Nephron progenitor cell (in vitro differentiated cells): ENCODE results near the gene NPIPA8.
"Not testable (repeated sequence)": the region's sequence is repeated elsewhere in the genome, so short reads cannot be mapped to it uniquely, and the experiment has no call there.

Experiments used
- DNase-seq: peaks from one replicate; pipeline ENCODE4 v3.0.0; 2021
- H3K27ac Mint-ChIP-seq: 2 replicates; pipeline ENCODE4 v1.8.0; 2021; ENCODE audit warnings: mild to moderate bottlenecking, moderate library complexity, mixed read lengths
- H3K27me3 Mint-ChIP-seq: 2 replicates; pipeline ENCODE4 v1.8.0; 2021; ENCODE audit warnings: mild to moderate bottlenecking, low read depth, mixed read lengths; ENCODE audit not compliant: poor library complexity
- H3K36me3 Mint-ChIP-seq: 2 replicates; pipeline ENCODE4 v1.8.0; 2021; ENCODE audit warnings: low read depth, mixed read lengths
- H3K4me1 Mint-ChIP-seq: 2 replicates; pipeline ENCODE4 v1.8.0; 2021; ENCODE audit warnings: mixed read lengths
- H3K4me3 Mint-ChIP-seq: 2 replicates; pipeline ENCODE4 v1.8.0; 2021; ENCODE audit warnings: mild to moderate bottlenecking, moderate library complexity, mixed read lengths
- H3K9me3 Mint-ChIP-seq: 2 replicates; pipeline ENCODE4 v1.8.0; 2021; ENCODE audit warnings: mild to moderate bottlenecking, moderate library complexity, mixed read lengths

The NPIPA8 gene

GRCh38 chr16:18336636-18337035 is at the start of gene NPIPA8:
TSS of gene NPIPA8 (minus strand) at chr16:18336736. CDS start at chr16:18332662, 4,074 bp downstream.
- not testable (repeated sequence) for H3K4me1 Mint-ChIP-seq, H3K36me3 Mint-ChIP-seq, H3K4me3 Mint-ChIP-seq, H3K27me3 Mint-ChIP-seq, H3K27ac Mint-ChIP-seq, H3K9me3 Mint-ChIP-seq, DNase-seq

GRCh38 chr16:18385285-18385684 is 48.7 kb upstream of the NPIPA8 start:
- DNase-seq, H3K4me1 Mint-ChIP-seq, H3K27me3 Mint-ChIP-seq, H3K36me3 Mint-ChIP-seq, H3K4me3 Mint-ChIP-seq, H3K27ac Mint-ChIP-seq, H3K9me3 Mint-ChIP-seq: not testable (repeated sequence)

GRCh38 chr16:18384869-18385268 is 48.3 kb upstream of the NPIPA8 start:
- DNase-seq, H3K4me3 Mint-ChIP-seq, H3K4me1 Mint-ChIP-seq, H3K27me3 Mint-ChIP-seq, H3K27ac Mint-ChIP-seq, H3K36me3 Mint-ChIP-seq, H3K9me3 Mint-ChIP-seq: not testable (repeated sequence)

GRCh38 chr16:18384098-18384636 is 47.6 kb upstream of the NPIPA8 start:
- not testable (repeated sequence) for H3K27me3 Mint-ChIP-seq, H3K9me3 Mint-ChIP-seq, H3K36me3 Mint-ChIP-seq, H3K27ac Mint-ChIP-seq, DNase-seq, H3K4me3 Mint-ChIP-seq, H3K4me1 Mint-ChIP-seq

GRCh38 chr16:18382696-18383095 is 46.2 kb upstream of the NPIPA8 start:
- H3K27ac Mint-ChIP-seq, DNase-seq, H3K36me3 Mint-ChIP-seq, H3K9me3 Mint-ChIP-seq, H3K27me3 Mint-ChIP-seq, H3K4me3 Mint-ChIP-seq, H3K4me1 Mint-ChIP-seq: not testable (repeated sequence)

- not testable (repeated sequence) for H3K9me3 Mint-ChIP-seq, DNase-seq, H3K36me3 Mint-ChIP-seq, H3K27me3 Mint-ChIP-seq, H3K4me3 Mint-ChIP-seq, H3K4me1 Mint-ChIP-seq, H3K27ac Mint-ChIP-seq
These were observed 11.2 kb upstream of the NPIPA8 start for GRCh38 chr16:18347742-18348141.

- not testable (repeated sequence) for H3K27me3 Mint-ChIP-seq, H3K9me3 Mint-ChIP-seq, H3K27ac Mint-ChIP-seq, H3K4me3 Mint-ChIP-seq, H3K4me1 Mint-ChIP-seq, DNase-seq, H3K36me3 Mint-ChIP-seq
These were observed 10.5 kb upstream of the NPIPA8 start for GRCh38 chr16:18346993-18347392.

- H3K4me1 Mint-ChIP-seq, H3K9me3 Mint-ChIP-seq, H3K27me3 Mint-ChIP-seq, H3K27ac Mint-ChIP-seq, H3K36me3 Mint-ChIP-seq, H3K4me3 Mint-ChIP-seq, DNase-seq: not testable (repeated sequence)
These were observed 8.1 kb upstream of the NPIPA8 start for GRCh38 chr16:18344634-18345033.

GRCh38 chr16:18341986-18342385 is 5.5 kb upstream of the NPIPA8 start:
- DNase-seq, H3K4me1 Mint-ChIP-seq, H3K27me3 Mint-ChIP-seq, H3K4me3 Mint-ChIP-seq, H3K9me3 Mint-ChIP-seq, H3K27ac Mint-ChIP-seq, H3K36me3 Mint-ChIP-seq: not testable (repeated sequence)

GRCh38 chr16:18341417-18341960 is 5.0 kb upstream of the NPIPA8 start:
- DNase-seq, H3K27ac Mint-ChIP-seq: not testable (repeated sequence)

GRCh38 chr16:18339210-18339609 is 2.7 kb upstream of the NPIPA8 start:
- H3K4me3 Mint-ChIP-seq = not testable (repeated sequence)

More at GRCh38 chr16:18341417-18341960, 5.0 kb upstream of the NPIPA8 start:
- not testable (repeated sequence) for H3K36me3 Mint-ChIP-seq, H3K27me3 Mint-ChIP-seq, H3K4me3 Mint-ChIP-seq, H3K9me3 Mint-ChIP-seq, H3K4me1 Mint-ChIP-seq

GRCh38 chr16:18311811-18312210 is 24.7 kb downstream of the NPIPA8 start:
- not testable (repeated sequence) for H3K4me3 Mint-ChIP-seq, H3K27ac Mint-ChIP-seq, H3K36me3 Mint-ChIP-seq, DNase-seq, H3K27me3 Mint-ChIP-seq, H3K9me3 Mint-ChIP-seq, H3K4me1 Mint-ChIP-seq

More at GRCh38 chr16:18339210-18339609, 2.7 kb upstream of the NPIPA8 start:
- not testable (repeated sequence) for H3K4me1 Mint-ChIP-seq, H3K27me3 Mint-ChIP-seq, DNase-seq, H3K9me3 Mint-ChIP-seq, H3K27ac Mint-ChIP-seq, H3K36me3 Mint-ChIP-seq

GRCh38 chr16:18309159-18309558 is 27.4 kb downstream of the NPIPA8 start:
- H3K9me3 Mint-ChIP-seq, H3K27me3 Mint-ChIP-seq, H3K27ac Mint-ChIP-seq, H3K4me3 Mint-ChIP-seq, H3K4me1 Mint-ChIP-seq, DNase-seq, H3K36me3 Mint-ChIP-seq: not testable (repeated sequence)

- H3K4me3 Mint-ChIP-seq, DNase-seq, H3K4me1 Mint-ChIP-seq, H3K27ac Mint-ChIP-seq, H3K9me3 Mint-ChIP-seq, H3K27me3 Mint-ChIP-seq, H3K36me3 Mint-ChIP-seq: not testable (repeated sequence)
These were observed 29.3 kb downstream of the NPIPA8 start for GRCh38 chr16:18307241-18307640.

GRCh38 chr16:18306066-18306465 is 30.5 kb downstream of the NPIPA8 start:
- DNase-seq, H3K27me3 Mint-ChIP-seq, H3K9me3 Mint-ChIP-seq, H3K4me1 Mint-ChIP-seq, H3K4me3 Mint-ChIP-seq, H3K36me3 Mint-ChIP-seq, H3K27ac Mint-ChIP-seq: not testable (repeated sequence)
